T-helper 2 cell treated with Interferon-gamma antibody and Interleukin-4, amounts not matched to agents 100 ng/mL and 5 ng/mL, for 36 hours (primary cell): ENCODE measurements around the gene ATXN2. TPM values are rescaled to one million over a fixed set of nuclear protein-coding genes. Genes with fewer than 3 reads are reported as not detected.
"Not testable (repeated sequence)": the region's sequence is repeated elsewhere in the genome, so short reads cannot be mapped to it uniquely, and the experiment has no call there.

Source experiments
- intact Hi-C: fragments of 100-400 bp; cut with micrococcal nuclease; formaldehyde crosslinking; loops from one replicate; pipeline ENCODE4 v1.15.1; 2023
- total RNA-seq: library from RNA; stranded (reverse); gene quantifications from 2 replicates; pipeline ENCODE4 v1.2.3, GENCODE V29; 2022

Gene ATXN2
- total RNA-seq, 1 donor from 2014 or later: 43.7 TPM

DNA sequence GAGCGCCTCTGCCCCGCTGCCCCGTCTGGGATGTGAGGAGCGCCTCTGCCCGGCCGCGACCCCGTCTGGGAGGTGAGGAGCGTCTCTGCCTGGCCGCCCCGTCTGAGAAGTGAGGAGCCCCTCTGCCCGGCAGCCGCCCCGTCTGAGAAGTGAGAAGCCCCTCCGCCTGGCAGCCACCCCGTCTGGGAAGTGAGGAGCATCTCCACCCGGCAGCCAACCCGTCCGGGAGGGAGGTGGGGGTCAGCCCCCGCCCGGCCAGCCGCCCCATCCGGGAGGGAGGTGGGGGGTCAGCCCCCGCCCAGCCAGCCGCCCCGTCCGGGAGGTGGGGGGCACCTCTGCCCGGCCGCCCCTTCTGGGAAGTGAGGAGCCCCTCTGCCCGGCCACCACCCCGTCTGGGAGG lies 91.9 kb downstream of the ATXN2 start:
- intact Hi-C loops: not testable (repeated sequence)

- intact Hi-C loops: no loop called here
These were observed 92.9 kb downstream of the ATXN2 start for GRCh38 chr12:111506260-111506659.

- intact Hi-C loops: no loop called here
These were observed 93.5 kb downstream of the ATXN2 start for GRCh38 chr12:111505601-111506036.

GRCh38 chr12:111503116-111503515 lies 96.0 kb downstream of the ATXN2 start:
- intact Hi-C loops: no loop called here

DNA sequence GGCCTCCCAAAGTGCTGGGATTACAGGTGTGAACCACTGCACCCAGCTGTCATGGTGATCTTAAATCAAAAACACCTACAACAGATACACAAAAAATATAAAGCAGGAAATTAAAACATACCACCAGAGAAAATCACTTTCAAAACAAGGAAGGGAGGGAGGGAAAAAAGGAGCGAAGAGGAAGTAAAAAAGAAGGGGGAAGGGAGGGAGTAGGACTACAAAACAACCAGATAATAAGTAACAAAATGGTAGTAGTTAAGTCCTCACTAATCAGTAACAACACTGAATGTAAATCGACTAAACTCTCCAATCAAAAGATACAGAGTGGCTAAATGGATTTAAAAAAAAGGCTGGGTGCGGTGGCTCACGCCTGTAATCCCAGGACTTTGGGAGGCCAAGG lies 104.4 kb downstream of the ATXN2 start:
- intact Hi-C loops: no loop called here

DNA sequence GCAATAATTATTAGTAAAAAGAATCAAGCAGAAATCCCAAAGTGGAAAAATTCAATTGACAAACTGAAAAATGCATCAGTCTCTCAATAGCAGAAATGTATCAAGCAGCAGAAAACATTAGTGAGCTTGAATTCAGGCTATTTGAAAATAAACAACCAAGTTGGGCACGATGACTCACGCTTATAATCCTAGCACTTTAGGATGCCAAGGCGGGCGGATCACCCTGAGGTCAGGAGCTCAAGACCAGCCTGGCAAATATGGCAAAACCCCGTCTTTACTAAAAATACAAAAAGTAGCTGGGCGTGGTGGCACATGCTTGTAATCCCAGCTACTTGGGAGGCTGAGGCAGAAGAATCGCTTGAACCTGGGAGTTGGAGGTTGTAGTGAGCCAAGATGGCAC lies 106.1 kb downstream of the ATXN2 start:
- intact Hi-C loops: not testable (repeated sequence)

- intact Hi-C loops: no loop called here
These were observed 110.3 kb downstream of the ATXN2 start for GRCh38 chr12:111488798-111489197.

GRCh38 chr12:111488271-111488670 lies 110.8 kb downstream of the ATXN2 start:
- intact Hi-C loops: no loop called here

GRCh38 chr12:111482462-111482861 lies 116.7 kb downstream of the ATXN2 start:
- intact Hi-C loops: no loop called here

- intact Hi-C loops: no loop called here
These were observed 127.9 kb downstream of the ATXN2 start for GRCh38 chr12:111471236-111471635.

DNA sequence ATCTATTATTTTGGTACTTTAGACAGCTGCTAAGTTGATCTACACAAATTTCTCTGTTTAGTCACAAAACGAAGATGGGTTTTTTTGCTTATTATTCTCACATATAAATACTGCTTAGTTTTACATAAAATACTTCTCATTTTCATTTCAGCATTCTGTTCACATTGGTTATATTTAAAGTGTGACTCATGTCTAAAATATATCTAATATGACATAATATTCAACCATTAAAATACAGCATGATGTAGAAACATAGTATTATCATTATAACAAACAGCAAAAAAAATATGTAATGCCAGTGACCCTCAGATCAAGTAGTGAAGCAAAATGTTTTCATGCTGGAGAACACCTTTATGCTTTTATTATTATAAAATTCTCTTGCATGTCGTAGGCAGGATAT lies 129.7 kb downstream of the ATXN2 start:
- intact Hi-C loops: no loop called here

DNA sequence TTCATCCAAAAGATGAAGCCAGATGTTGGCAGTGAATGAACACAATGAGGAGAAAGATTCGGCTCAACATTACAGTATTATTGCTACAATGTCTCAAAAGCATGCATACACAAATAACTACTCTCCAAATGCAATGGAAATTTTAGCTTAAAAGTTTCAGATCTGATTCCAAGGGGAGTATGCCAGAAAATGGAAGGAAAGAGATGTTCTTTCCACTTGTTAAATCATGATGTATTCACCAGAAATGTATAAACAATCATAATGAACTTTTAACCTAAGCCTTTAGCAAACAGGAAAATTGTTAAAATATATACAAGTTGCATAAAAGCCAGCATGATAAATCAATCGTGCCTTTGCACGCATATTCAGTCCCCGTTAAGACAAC lies 131.3 kb downstream of the ATXN2 start:
- intact Hi-C loops: no loop called here

DNA sequence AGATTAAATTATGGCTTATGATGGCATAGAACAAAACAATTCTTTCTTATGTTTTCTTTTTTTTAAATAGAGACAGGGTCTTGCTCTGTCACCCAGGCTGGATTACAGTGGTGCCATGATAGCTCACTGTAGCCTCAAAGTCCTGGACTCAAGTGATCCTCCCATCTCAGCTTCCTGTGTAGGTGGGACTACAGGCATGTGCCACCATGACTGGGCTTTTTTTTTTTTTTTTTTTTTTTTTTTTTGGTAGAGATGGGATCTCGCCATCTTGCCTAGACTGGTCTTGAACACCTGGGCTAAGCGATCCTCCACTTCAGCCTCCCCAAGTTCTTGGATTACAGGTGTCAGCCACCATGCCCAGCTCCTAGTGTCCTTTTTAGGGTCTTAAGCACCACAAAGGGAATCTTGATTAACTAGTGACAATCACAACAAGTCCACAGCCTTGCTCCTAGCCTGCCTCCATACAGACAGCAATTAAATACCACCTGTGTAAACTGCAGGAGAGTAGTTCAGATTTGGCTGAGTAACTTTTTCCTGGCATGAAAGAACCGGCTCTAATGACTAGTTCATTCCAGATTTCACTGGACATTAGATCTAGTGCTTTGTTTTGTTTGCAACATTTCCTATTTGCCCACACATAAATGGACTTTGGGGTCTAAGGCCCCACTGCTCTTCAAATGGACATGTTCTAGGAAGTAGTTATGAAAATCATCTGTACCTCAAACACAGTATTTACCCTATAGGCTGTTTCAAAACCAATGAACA lies 131.8 kb downstream of the ATXN2 start:
- intact Hi-C loops: no loop called here

DNA sequence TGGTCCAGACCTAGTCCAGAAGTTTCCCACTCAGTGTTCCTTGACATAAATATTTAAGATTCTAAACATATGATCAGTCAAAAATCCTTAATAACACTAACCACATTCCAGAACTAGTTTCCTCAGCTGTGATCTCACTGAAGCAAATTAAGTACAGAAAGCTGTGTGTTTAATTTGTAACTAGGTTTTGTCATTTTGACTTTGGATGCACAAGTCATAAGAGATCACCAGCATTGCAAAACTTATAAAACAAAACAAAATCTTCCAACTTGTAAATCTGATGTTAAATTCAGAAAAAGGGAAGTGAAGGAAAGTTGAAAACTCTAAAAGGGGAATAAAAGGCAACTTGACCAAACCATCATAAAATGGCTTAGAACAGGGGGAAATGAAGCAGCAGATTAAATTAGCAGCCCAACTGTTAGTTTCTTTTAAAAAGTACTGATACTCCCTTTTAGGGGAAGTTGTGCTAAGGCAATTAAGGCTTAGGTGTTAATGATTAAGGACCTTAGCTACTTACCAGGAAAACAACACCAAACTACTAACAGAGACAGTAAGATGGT lies 136.8 kb downstream of the ATXN2 start:
- intact Hi-C loops: no loop called here

- intact Hi-C loops: not testable (repeated sequence)
These were observed 139.0 kb downstream of the ATXN2 start for GRCh38 chr12:111460111-111460510.

DNA sequence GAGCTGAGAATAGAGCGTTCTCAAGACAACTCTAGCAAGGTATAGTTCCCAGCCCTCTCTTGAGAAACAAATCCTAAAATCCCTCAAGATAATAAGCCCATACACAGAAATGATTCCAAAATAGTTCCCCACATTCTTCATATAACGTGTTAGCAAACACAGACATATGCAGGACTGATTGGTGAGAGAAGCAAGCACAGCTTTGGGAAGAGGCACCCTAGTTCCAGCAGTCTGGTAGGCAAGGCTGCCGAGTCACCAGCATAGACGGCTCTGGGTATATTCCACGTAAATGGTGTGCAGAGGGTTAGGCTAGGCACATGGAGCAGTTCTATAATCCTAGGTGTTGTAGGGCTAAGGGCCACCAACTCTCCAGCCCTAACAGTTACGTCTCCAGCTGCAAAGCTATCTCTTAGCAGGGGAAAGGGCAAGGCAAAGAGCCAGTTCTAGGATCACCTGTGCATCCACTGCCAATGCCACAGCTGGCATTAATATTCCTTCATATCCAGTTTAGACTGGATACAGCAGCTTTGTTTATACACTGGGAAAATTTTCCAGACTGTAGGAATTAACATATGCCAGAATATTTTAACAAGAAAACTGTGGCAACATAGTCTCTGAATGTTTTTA lies 140.5 kb downstream of the ATXN2 start:
- intact Hi-C loops: no loop called here

DNA sequence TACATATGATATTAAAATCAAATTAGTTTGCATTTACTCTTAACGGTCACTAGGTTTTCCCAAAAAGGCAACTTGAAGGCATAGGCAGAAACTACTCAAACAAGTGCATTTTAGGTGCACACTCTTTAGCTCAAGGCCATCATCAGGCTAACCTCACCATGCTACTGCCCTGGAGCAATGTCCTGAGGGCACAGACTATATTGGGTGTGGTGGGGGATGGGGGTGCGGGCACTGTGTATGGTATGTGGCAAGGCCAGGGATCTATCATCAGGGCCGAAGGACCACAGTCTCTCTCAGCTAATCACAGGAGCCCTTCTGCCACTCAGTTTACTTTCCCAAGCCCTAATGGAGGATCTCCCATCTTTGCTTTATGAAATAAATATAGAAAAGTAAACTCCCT lies 141.5 kb downstream of the ATXN2 start:
- intact Hi-C loops: no loop called here

DNA sequence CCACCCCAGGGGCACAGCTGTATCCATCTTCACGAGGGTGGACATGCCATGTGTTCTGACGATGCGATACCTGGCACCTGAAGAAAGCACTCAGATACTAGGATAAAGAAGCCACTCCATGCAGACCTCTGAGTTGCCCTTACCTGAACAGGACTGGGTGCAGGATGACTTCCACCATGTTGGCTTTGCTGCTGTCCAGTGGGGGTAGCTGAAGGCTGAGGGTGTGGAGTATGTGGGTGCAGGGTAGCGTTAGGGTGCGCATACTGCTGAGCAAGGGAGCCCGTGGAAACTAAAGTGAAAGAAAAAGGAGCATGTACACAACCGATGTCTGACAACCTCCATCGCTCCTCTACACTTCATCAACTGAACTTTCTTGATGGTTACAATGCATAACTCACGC lies 142.0 kb downstream of the ATXN2 start:
- intact Hi-C loops: no loop called here

- intact Hi-C loops: no loop called here
These were observed 143.4 kb downstream of the ATXN2 start for GRCh38 chr12:111455448-111456320.

GRCh38 chr12:111454716-111455447 lies 144.2 kb downstream of the ATXN2 start:
- intact Hi-C loops: no loop called here

DNA sequence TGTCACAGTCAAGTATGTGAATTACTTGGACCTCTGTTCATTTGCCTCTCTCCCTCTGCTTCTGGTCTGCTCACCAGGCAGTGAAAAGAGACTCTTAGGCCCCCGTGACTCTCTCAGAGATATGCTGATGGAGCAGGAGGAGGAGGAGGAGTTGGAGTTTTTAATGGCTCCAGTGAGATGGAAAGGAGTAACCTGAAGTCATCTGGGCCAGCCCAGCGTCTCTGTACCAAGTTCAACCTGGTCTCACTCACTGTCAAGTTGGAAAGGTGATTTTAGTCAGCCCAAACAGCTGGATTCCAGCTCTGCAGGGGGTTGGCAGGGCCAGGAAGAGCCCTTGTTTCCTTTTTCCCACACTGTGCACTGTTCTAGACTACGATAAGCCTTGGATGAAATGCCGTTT lies 144.8 kb downstream of the ATXN2 start:
- intact Hi-C loops: no loop called here
